Mammary epithelial cell (primary cell): ENCODE results near the gene ZFP91.

Source experiments
- EZH2 ChIP-seq: IDR thresholded peaks from 2 replicates; pipeline ENCODE4 v1.6.1; 2012; ENCODE audit warnings: low read length, inconsistent platforms, borderline replicate concordance
- TF ChIP-seq, protein P1 (sequence below), 2 donors: IDR thresholded peaks in 1 of 2; conservative IDR thresholded peaks in 1 of 2; 2 replicates each; pipeline ENCODE4 v1.5.1; 2011 to 2012; ENCODE audit warnings: inconsistent platforms in 2 of 2, low read length in 2 of 2, mild to moderate bottlenecking in 2 of 2, control low read depth in 1 of 2, low read depth in 1 of 2; ENCODE audit not compliant: insufficient read depth in 1 of 2; ENCODE audit errors: extremely low read depth in 1 of 2

DNA sequence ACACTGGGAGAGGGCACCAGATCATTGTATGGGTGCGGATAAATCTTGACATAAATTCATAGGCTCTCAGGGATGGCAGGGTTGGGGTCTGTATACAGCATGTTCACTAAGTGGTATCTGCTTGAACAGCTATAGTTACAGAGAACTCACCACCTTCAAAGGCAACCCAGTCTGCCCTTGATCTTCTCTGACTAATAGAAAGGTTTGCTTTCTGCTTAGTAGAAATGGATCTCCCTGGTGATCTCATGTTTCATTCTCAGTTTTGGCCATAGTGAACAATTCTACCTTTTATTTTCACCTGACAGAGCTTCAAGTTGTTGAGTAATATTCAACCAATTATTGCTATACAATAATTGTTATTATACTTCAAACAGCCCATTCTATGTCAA, 76.0 kb downstream of the ZFP91 start:
- TF ChIP-seq, protein P1, sequence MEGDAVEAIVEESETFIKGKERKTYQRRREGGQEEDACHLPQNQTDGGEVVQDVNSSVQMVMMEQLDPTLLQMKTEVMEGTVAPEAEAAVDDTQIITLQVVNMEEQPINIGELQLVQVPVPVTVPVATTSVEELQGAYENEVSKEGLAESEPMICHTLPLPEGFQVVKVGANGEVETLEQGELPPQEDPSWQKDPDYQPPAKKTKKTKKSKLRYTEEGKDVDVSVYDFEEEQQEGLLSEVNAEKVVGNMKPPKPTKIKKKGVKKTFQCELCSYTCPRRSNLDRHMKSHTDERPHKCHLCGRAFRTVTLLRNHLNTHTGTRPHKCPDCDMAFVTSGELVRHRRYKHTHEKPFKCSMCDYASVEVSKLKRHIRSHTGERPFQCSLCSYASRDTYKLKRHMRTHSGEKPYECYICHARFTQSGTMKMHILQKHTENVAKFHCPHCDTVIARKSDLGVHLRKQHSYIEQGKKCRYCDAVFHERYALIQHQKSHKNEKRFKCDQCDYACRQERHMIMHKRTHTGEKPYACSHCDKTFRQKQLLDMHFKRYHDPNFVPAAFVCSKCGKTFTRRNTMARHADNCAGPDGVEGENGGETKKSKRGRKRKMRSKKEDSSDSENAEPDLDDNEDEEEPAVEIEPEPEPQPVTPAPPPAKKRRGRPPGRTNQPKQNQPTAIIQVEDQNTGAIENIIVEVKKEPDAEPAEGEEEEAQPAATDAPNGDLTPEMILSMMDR (conservative IDR thresholded peaks at IDR 0.05 in 1 of 2, IDR thresholded peaks at IDR 0.05 in 1 of 2; ENCODE audit: extremely low read depth in 1 of 2, insufficient read depth in 1 of 2, low read depth in 1 of 2, low read length in 2 of 2), result no peak
- TF ChIP-seq EZH2, result no peak
